Stimulated activated CD8-positive, alpha-beta memory T cell treated with anti-CD3 and anti-CD28 coated beads, Interleukin-2, amount 100 ng/mL, for 1 hour (primary cell): ENCODE results near the gene F13A1.

ENCODE experiments used
- DNase-seq, 2 donors: peaks; one replicate each; pipeline ENCODE4 v3.0.0-alpha.2; 2020; ENCODE audit warnings: low read depth in 2 of 2

The F13A1 gene

GRCh38 chr6:6244624-6245023, 75.8 kb downstream of the F13A1 start:
- no peak for DNase-seq

GRCh38 chr6:6243846-6244245, 76.6 kb downstream of the F13A1 start:
- DNase-seq: no peak

GRCh38 chr6:6239598-6240581, 80.6 kb downstream of the F13A1 start:
- no peak for DNase-seq

- no peak for DNase-seq
Observed at GRCh38 chr6:6236730-6237469, 83.6 kb downstream of the F13A1 start.

- DNase-seq: no peak
Observed at GRCh38 chr6:6235786-6236185, 84.7 kb downstream of the F13A1 start.

GRCh38 chr6:6234963-6235362, 85.5 kb downstream of the F13A1 start:
- no peak for DNase-seq

GRCh38 chr6:6230286-6230685, 90.2 kb downstream of the F13A1 start:
- no peak for DNase-seq

- DNase-seq: no peak
Observed at GRCh38 chr6:6227896-6228295, 92.6 kb downstream of the F13A1 start.

- DNase-seq: no peak
Observed at GRCh38 chr6:6225885-6226529, 94.5 kb downstream of the F13A1 start.

GRCh38 chr6:6224933-6225486, 95.5 kb downstream of the F13A1 start:
- DNase-seq: no peak

GRCh38 chr6:6221787-6222535, 98.5 kb downstream of the F13A1 start:
- DNase-seq: no peak

GRCh38 chr6:6220718-6221117, 99.7 kb downstream of the F13A1 start:
- no peak for DNase-seq

- DNase-seq: no peak
Observed at GRCh38 chr6:6219716-6220115, 100.7 kb downstream of the F13A1 start.

- DNase-seq: no peak
Observed at GRCh38 chr6:6218759-6219085, 101.7 kb downstream of the F13A1 start.

GRCh38 chr6:6217855-6218758, 102.4 kb downstream of the F13A1 start:
- DNase-seq: no peak

- no peak for DNase-seq
Observed at GRCh38 chr6:6210994-6211393, 109.5 kb downstream of the F13A1 start.

GRCh38 chr6:6202886-6203285, 117.6 kb downstream of the F13A1 start:
- no peak for DNase-seq

- DNase-seq: no peak
Observed at GRCh38 chr6:6201200-6201599, 119.3 kb downstream of the F13A1 start.

- DNase-seq: no peak
Observed at GRCh38 chr6:6199678-6200077, 120.8 kb downstream of the F13A1 start.

- no peak for DNase-seq
Observed at GRCh38 chr6:6196762-6197161, 123.7 kb downstream of the F13A1 start.
